ENCODE data around the gene CPED1. TPM values are rescaled to one million over a fixed set of nuclear protein-coding genes. Genes with fewer than 3 reads are reported as not detected.
A peak's percentile ranks its signal among the peaks of the same experiment; 100 is the strongest.
"Not testable (repeated sequence)": the region's sequence is repeated elsewhere in the genome, so short reads cannot be mapped to it uniquely, and the experiment has no call there.

The CPED1 gene
- total RNA-seq, 1 donor from 2014 or later: 33.8 TPM

DNA sequence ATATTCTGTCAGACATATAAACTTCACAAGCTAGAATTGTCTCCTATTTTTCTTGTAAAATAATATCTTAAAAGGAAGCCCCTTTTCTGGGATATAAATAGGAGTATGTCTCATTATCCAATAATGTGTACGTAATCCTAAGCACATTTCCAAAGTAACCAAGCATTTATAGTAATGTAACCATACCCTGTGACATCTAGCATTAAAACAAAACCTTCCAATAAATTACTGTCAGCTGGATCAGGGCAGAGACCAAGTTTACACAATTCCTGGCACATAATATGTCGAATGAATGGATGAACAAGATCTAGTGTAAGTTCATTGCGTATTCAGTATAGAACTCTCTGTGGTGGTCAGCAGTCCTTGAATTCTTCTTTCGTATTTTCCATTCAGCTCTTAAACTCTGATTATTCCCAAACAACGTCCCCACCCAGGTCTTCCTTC, 14.3 kb downstream of the CPED1 start:
- H3K9me3 ChIP-seq (replicated peaks): no peaks in the 10 kb centered on the region
- H3K36me3 ChIP-seq: no peaks in the 10 kb centered on the region
- no peaks in the 10 kb centered on the region for H3K27me3 ChIP-seq (ENCODE audit: low read depth)
- H3K4me1 ChIP-seq: peaks cover 88% of the 10 kb centered on the region
- no peak for DNase-seq
- H3K4me3 ChIP-seq: no peak overlapping the region
- intact Hi-C loops (cut with micrococcal nuclease): no loop called here
- TF ChIP-seq, protein P1, sequence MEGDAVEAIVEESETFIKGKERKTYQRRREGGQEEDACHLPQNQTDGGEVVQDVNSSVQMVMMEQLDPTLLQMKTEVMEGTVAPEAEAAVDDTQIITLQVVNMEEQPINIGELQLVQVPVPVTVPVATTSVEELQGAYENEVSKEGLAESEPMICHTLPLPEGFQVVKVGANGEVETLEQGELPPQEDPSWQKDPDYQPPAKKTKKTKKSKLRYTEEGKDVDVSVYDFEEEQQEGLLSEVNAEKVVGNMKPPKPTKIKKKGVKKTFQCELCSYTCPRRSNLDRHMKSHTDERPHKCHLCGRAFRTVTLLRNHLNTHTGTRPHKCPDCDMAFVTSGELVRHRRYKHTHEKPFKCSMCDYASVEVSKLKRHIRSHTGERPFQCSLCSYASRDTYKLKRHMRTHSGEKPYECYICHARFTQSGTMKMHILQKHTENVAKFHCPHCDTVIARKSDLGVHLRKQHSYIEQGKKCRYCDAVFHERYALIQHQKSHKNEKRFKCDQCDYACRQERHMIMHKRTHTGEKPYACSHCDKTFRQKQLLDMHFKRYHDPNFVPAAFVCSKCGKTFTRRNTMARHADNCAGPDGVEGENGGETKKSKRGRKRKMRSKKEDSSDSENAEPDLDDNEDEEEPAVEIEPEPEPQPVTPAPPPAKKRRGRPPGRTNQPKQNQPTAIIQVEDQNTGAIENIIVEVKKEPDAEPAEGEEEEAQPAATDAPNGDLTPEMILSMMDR (IDR thresholded peaks at IDR 0.05; ENCODE audit: borderline replicate concordance): no peak
- peak overlapping the region; percentile 58 for H3K27ac ChIP-seq (replicated peaks)

GRCh38 chr7:121003986-121004685, 15.6 kb downstream of the CPED1 start:
- Histone ChIP-seq H3K9me3 (replicated peaks) (no peaks in the 10 kb centered on the region), H3K4me3 (no peak overlapping the region), H3K27me3 (ENCODE audit: low read depth) (no peaks in the 10 kb centered on the region), H3K36me3 (no peaks in the 10 kb centered on the region), H3K27ac (replicated peaks) (peak overlapping the region; percentile 58), H3K4me1 (peaks cover 80% of the 10 kb centered on the region)
- intact Hi-C loops (cut with micrococcal nuclease): no loop called here
- DNase-seq: peak; percentile 57
- TF ChIP-seq, protein P1 (IDR thresholded peaks at IDR 0.05; ENCODE audit: borderline replicate concordance): no peak

DNA sequence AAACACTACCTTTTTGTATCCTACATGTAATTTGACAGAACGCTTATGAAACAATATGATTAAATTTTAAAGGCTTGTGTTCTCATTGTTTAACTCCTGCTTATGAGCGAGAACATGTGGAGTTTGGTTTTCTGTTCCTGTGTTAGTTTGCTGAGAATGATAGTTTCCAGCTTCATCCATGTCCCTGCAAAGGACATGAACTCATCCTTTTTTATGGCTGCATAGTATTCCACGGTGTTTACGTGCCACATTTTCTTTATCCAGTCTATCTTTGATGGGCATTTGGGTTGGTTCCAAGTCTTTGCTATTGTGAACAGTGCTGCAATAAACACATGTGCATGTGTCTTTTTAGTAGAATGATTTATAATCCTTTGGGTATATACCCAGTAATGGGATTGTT, 16.5 kb downstream of the CPED1 start:
- DNase-seq; H3K27ac ChIP-seq (replicated peaks); intact Hi-C loops (cut with micrococcal nuclease); H3K4me3 ChIP-seq; H3K27me3 ChIP-seq (ENCODE audit: low read depth); H3K36me3 ChIP-seq; H3K9me3 ChIP-seq (replicated peaks): not testable (repeated sequence)
- H3K4me1 ChIP-seq: peaks cover 71% of the 10 kb centered on the region

- Histone ChIP-seq H3K9me3 (replicated peaks) (no peaks in the 10 kb centered on the region), H3K4me3 (no peak overlapping the region), H3K4me1 (peaks cover 60% of the 10 kb centered on the region), H3K27ac (replicated peaks) (peak overlapping the region; percentile 40), H3K27me3 (ENCODE audit: low read depth) (no peaks in the 10 kb centered on the region), H3K36me3 (no peaks in the 10 kb centered on the region)
- intact Hi-C loops (cut with micrococcal nuclease): no loop called here
- TF ChIP-seq, protein P1 (IDR thresholded peaks at IDR 0.05; ENCODE audit: borderline replicate concordance): no peak
- DNase-seq: no peak
Observed at GRCh38 chr7:121005996-121006584, 17.6 kb downstream of the CPED1 start.

DNA sequence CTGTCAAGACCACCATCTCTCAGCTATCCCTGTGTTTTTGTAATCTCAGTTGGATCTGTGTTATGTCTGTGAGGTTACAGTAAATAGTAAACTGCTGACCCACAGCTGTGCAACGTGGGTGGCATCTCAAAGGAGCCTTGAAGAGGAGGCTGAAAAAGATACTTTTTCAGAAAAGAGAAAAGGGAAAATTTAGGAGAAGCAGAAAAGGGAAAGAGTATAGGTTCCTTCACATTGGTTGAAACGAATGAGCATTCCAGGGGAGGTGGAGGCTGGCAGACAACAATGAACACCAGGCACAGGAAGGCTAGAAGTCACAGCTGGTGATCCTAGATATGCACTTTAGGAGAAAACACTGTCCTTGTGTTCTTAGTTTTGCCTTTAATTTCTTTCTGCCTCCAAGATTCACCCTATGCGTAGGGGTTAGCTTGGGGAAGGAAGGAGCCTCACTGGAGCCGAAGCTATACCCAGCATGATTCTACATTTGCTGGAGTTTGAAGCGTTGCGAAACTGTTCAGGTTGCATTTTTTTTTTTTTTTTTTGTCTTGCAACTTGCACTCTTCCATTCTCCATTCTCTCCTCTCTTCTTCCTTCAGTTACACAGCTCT, 18.3 kb downstream of the CPED1 start:
- Histone ChIP-seq H3K4me3 (no peak overlapping the region), H3K27ac (replicated peaks) (peak overlapping the region; percentile 40), H3K9me3 (replicated peaks) (no peaks in the 10 kb centered on the region), H3K27me3 (ENCODE audit: low read depth) (no peaks in the 10 kb centered on the region), H3K4me1 (peaks cover 59% of the 10 kb centered on the region), H3K36me3 (no peaks in the 10 kb centered on the region)
- TF ChIP-seq, protein P1 (IDR thresholded peaks at IDR 0.05; ENCODE audit: borderline replicate concordance): no peak
- intact Hi-C loops (cut with micrococcal nuclease): no loop called here
- DNase-seq: no peak

- no peak overlapping the region for H3K27ac ChIP-seq (replicated peaks)
- H3K4me3 ChIP-seq: no peak overlapping the region
- H3K9me3 ChIP-seq (replicated peaks): no peaks in the 10 kb centered on the region
- H3K4me1 ChIP-seq: peaks cover 56% of the 10 kb centered on the region
- TF ChIP-seq, protein P1 (IDR thresholded peaks at IDR 0.05; ENCODE audit: borderline replicate concordance): no peak
- intact Hi-C loops (cut with micrococcal nuclease): no loop called here
- no peaks in the 10 kb centered on the region for H3K36me3 ChIP-seq
- H3K27me3 ChIP-seq (ENCODE audit: low read depth): no peaks in the 10 kb centered on the region
- DNase-seq: no peak
Observed at GRCh38 chr7:121008816-121009215, 20.3 kb downstream of the CPED1 start.
